Right atrium auricular region (tissue), 2 donors: ENCODE results near the gene HIGD1A. TPM values are rescaled to one million over a fixed set of nuclear protein-coding genes. Genes with fewer than 3 reads are reported as not detected.

Experiments
- DNase-seq: peaks from one replicate; pipeline ENCODE4 v3.0.0-alpha.2; 2019; ENCODE audit warnings: low spot score
- H3K27ac ChIP-seq, 2 donors: fragments of 200-600 bp; sonication (generic); 1 replicate in 1 of 2; 2 replicates in 1 of 2; pipeline ENCODE4 v1.5.1; 2016 to 2019
- H3K27me3 ChIP-seq, 2 donors: fragments of 200-600 bp; sonication (generic); one replicate each; pipeline versions ENCODE4 v1.5.1 to v1.6.0; 2017 to 2019
- H3K36me3 ChIP-seq: fragments of 200-600 bp; sonication (generic); one replicate; pipeline ENCODE4 v1.5.1; 2016
- H3K4me1 ChIP-seq, 2 donors: fragments of 200-600 bp; sonication (generic); one replicate each; pipeline versions ENCODE4 v1.5.1 to v1.6.0; 2017 to 2019
- H3K4me3 ChIP-seq, 2 donors: fragments of 200-600 bp; sonication (generic); 1 replicate in 1 of 2; 2 replicates in 1 of 2; pipeline ENCODE4 v1.5.1; 2017 to 2019; ENCODE audit warnings: mild to moderate bottlenecking in 1 of 2, moderate library complexity in 1 of 2
- H3K9me3 ChIP-seq, 2 donors: fragments of 200-600 bp; sonication (generic); one replicate each; pipeline ENCODE4 v1.5.1; 2019
- total RNA-seq, 2 donors: library from RNA; depleted of rRNA; stranded (reverse); fragments of >200 nt; gene quantifications; one replicate each; pipeline ENCODE4 v1.1.0, GENCODE V29; 2016
- TF ChIP-seq, protein P1 (sequence below), 2 donors: fragments of 200-600 bp; sonication (generic); IDR thresholded peaks; one replicate each; pipeline ENCODE4 v1.5.1; 2019; ENCODE audit warnings: antibody characterized with exemption in 2 of 2

HIGD1A gene
- total RNA-seq, 2 donors from 2014 or later: 213 to 299 TPM

- peak overlapping the region; percentile 74 to 89 for H3K27ac ChIP-seq
These were observed 60.9 kb downstream of the HIGD1A start for GRCh38 chr3:42743204-42743995.

DNA sequence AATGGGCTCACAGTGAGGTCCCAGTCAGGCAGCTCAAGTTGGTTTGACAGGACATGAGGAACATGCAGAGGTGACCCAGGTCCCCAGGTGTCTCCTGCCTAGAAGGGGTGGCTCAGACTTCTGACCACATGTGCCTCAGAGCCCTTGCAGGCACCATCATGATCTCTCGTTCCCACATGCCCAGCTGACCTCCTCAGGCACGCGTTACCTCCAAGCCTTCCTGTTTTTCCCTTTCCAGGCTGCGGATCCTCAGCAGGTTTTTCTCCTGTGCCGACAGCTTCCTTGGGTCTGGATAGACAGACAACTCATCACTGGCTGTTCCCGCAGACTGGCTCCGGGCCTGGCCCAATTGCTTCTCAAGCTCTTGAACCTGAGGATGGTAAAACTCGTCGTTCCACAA is 61.6 kb downstream of the HIGD1A start:
- no peaks in the 10 kb centered on the region for H3K9me3 ChIP-seq
- H3K36me3 ChIP-seq: no peaks in the 10 kb centered on the region
- no peak overlapping the region for H3K4me3 ChIP-seq
- peak; percentile 48 for DNase-seq
- TF ChIP-seq, protein P1, sequence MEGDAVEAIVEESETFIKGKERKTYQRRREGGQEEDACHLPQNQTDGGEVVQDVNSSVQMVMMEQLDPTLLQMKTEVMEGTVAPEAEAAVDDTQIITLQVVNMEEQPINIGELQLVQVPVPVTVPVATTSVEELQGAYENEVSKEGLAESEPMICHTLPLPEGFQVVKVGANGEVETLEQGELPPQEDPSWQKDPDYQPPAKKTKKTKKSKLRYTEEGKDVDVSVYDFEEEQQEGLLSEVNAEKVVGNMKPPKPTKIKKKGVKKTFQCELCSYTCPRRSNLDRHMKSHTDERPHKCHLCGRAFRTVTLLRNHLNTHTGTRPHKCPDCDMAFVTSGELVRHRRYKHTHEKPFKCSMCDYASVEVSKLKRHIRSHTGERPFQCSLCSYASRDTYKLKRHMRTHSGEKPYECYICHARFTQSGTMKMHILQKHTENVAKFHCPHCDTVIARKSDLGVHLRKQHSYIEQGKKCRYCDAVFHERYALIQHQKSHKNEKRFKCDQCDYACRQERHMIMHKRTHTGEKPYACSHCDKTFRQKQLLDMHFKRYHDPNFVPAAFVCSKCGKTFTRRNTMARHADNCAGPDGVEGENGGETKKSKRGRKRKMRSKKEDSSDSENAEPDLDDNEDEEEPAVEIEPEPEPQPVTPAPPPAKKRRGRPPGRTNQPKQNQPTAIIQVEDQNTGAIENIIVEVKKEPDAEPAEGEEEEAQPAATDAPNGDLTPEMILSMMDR (IDR thresholded peaks at IDR 0.05): no peak
- H3K27ac ChIP-seq: peak overlapping the region; percentile 74 to 89
- H3K4me1 ChIP-seq: peaks cover 0 to 35% of the 10 kb centered on the region in 2 donors
- no peaks in the 10 kb centered on the region for H3K27me3 ChIP-seq

More at GRCh38 chr3:42743204-42743995, 60.9 kb downstream of the HIGD1A start:
- Histone ChIP-seq H3K4me3 (no peak overlapping the region), H3K36me3 (no peaks in the 10 kb centered on the region), H3K9me3 (no peaks in the 10 kb centered on the region), H3K27me3 (no peaks in the 10 kb centered on the region), H3K4me1 (peaks cover 0 to 35% of the 10 kb centered on the region in 2 donors)
- TF ChIP-seq, protein P1 (IDR thresholded peaks at IDR 0.05): no peak
- peak; percentile 52 for DNase-seq

GRCh38 chr3:42742259-42742658 is 62.0 kb downstream of the HIGD1A start:
- H3K4me3 ChIP-seq: no peak overlapping the region

DNA sequence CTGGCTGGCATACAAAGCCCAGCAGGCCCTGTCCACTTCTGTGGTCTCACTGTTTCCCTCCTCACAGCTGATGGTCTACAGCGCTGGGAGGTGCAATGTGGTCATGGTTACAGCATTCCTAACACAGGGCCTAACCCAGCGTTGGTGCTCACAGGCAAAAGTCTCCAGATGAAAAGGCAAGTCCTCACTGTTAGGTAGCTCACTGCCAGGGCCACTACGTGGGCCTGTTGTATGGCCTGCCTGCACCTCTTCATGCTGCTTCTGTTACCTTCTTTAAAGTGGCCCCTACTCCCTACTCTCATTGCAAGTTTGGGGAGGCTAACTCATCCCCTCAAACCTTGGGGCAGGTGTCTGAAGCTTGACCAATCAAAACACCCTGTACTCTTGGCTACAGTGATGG is 62.5 kb downstream of the HIGD1A start:
- no peaks in the 10 kb centered on the region for H3K27me3 ChIP-seq
- TF ChIP-seq, protein P1 (IDR thresholded peaks at IDR 0.05): no peak
- no peak overlapping the region for H3K4me3 ChIP-seq
- no peaks in the 10 kb centered on the region for H3K36me3 ChIP-seq
- DNase-seq: peak; percentile 54
- peak overlapping the region; percentile 74 to 89 for H3K27ac ChIP-seq
- peaks cover 0 to 35% of the 10 kb centered on the region in 2 donors for H3K4me1 ChIP-seq
- H3K9me3 ChIP-seq: no peaks in the 10 kb centered on the region

More at GRCh38 chr3:42742259-42742658, 62.0 kb downstream of the HIGD1A start:
- Histone ChIP-seq H3K9me3 (no peaks in the 10 kb centered on the region), H3K36me3 (no peaks in the 10 kb centered on the region), H3K27ac (peak overlapping the region; percentile 74 to 89), H3K27me3 (no peaks in the 10 kb centered on the region), H3K4me1 (peaks cover 0 to 35% of the 10 kb centered on the region in 2 donors)
- peak; percentile 54 for DNase-seq
- TF ChIP-seq, protein P1 (IDR thresholded peaks at IDR 0.05): no peak

- H3K4me3 ChIP-seq: no peak overlapping the region
- H3K27ac ChIP-seq: peak overlapping the region; percentile 90 to 92
- H3K36me3 ChIP-seq: no peaks in the 10 kb centered on the region
- H3K4me1 ChIP-seq: peaks cover 0 to 24% of the 10 kb centered on the region in 2 donors
- no peaks in the 10 kb centered on the region for H3K9me3 ChIP-seq
- TF ChIP-seq, protein P1 (IDR thresholded peaks at IDR 0.05): no peak
- peak; percentile 91 for DNase-seq
- no peaks in the 10 kb centered on the region for H3K27me3 ChIP-seq
These were observed 64.7 kb downstream of the HIGD1A start for GRCh38 chr3:42739401-42740158.
